GM12872 (cell line): ENCODE measurements around the gene SLC25A44.

Source experiments
- CTCF ChIP-seq: IDR thresholded peaks from 3 replicates; pipeline ENCODE4 v1.5.1; 2011; ENCODE audit warnings: low read depth, mild to moderate bottlenecking, low read length, moderate library complexity; ENCODE audit not compliant: insufficient read depth

Gene SLC25A44

DNA sequence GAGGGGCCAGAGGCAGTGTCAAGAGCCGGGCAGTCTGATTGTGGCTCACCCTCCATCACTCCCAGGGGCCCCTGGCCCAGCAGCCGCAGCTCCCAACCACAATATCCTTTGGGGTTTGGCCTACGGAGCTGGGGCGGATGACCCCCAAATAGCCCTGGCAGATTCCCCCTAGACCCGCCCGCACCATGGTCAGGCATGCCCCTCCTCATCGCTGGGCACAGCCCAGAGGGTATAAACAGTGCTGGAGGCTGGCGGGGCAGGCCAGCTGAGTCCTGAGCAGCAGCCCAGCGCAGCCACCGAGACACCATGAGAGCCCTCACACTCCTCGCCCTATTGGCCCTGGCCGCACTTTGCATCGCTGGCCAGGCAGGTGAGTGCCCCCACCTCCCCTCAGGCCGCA, 48.0 kb downstream of the SLC25A44 start, which contains the start of gene BGLAP:
TSS of gene BGLAP (plus strand) at position 259 of the 400 bp plus-strand sequence. CDS start at position 307, 48 bp downstream.
- no peak for TF ChIP-seq CTCF

- TF ChIP-seq CTCF: no peak
Measured at GRCh38 chr1:156242738-156243137, 48.8 kb downstream of the SLC25A44 start.

- no peak for TF ChIP-seq CTCF
Measured at GRCh38 chr1:156244126-156244525, 50.2 kb downstream of the SLC25A44 start.

- no peak for TF ChIP-seq CTCF
Measured at GRCh38 chr1:156244712-156245111, 50.8 kb downstream of the SLC25A44 start.

DNA sequence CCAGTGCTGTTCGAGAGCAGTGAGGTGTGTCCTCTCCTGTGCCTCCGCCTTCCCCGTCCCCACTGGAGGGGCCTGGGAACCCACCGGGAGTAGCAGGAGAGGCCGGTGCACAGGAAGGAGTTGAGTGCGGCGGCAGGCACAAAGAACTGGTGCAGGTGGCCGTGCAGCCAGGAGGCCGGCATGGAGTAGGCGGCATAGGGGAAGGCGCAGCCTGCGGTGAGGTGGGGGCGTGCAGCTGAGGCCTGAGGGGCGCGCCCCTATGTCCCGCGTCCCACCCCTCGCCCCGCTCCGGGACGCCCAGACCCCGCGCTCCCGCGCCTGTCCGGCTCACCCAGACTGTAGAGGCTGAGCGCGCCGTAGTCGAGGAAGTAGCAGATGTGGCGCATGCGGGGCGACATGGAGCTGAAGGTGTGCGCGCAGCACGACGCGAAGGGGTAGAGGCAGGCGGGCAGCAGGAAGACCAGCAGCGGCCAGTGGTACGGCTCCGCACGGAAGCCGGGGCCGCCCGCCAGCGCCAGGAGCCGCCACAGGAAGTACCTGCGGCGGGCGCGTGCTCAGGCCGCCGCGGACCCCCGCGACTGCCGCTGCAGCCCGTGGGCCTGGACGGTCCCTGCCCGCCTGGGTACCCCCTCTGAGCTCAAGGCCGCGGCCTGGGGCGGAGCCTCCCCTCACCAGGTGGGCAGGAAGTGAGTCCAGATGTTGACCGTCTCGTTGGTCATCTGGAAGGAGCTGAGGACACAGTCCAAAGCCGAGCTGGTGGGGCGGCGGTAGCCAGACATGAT, 51.7 kb downstream of the SLC25A44 start:
- no peak for TF ChIP-seq CTCF

- TF ChIP-seq CTCF: no peak
Measured at GRCh38 chr1:156246241-156246780, 52.4 kb downstream of the SLC25A44 start.

- no peak for TF ChIP-seq CTCF
Measured at GRCh38 chr1:156246781-156247459, 53.0 kb downstream of the SLC25A44 start.
